Loucy (cell line): ENCODE data around the gene DEFB124.

Experiments
- EZH2phosphoT487 ChIP-seq: fragments of 200-600 bp; IDR thresholded peaks from 2 replicates; pipeline ENCODE4 v1.6.1; 2018; ENCODE audit warnings: antibody characterized with exemption, mild to moderate bottlenecking, moderate library complexity, borderline replicate concordance
- TF ChIP-seq, protein P1 (sequence below): fragments of 200-600 bp; sonication (generic); conservative IDR thresholded peaks from 2 replicates; pipeline ENCODE4 v1.5.1; 2014; ENCODE audit warnings: mild to moderate bottlenecking, antibody characterized with exemption, low read length

DNA sequence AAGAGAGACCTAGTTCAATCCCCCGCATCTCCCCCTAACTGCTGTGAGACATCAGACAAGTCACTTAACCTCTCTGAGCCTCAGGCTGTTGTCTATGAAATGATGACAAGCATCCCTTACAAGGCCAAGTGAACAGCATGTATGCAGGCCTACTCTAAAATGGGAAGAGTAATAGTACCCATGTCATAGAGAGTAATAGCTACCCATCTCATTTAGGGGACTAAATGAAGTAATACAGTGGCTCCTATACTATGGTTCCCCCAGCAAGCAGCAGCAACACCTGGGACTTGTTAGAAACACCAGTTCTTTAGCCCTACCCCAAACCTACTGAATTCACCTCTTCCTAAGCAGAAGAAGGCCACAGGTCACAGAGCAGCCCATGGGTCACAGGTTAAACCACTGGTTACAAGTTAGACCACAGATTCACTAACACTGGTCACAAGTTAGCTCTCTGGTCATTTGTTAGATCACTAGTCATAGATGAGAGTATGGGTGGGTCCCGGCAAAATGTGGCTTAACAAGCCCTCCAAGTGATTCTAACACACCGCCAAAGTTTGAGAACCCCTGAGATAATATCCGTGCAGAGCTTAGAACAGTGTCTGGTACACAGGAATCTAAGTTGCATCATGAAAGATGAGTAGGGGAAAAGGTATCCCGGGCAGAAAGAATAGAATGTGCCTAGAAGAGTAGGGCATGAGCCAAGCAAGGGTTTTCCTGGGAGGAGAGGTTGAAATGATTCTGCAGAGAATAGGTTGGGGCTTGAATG is 1.4 kb downstream of the DEFB124 start:
- TF ChIP-seq, protein P1, sequence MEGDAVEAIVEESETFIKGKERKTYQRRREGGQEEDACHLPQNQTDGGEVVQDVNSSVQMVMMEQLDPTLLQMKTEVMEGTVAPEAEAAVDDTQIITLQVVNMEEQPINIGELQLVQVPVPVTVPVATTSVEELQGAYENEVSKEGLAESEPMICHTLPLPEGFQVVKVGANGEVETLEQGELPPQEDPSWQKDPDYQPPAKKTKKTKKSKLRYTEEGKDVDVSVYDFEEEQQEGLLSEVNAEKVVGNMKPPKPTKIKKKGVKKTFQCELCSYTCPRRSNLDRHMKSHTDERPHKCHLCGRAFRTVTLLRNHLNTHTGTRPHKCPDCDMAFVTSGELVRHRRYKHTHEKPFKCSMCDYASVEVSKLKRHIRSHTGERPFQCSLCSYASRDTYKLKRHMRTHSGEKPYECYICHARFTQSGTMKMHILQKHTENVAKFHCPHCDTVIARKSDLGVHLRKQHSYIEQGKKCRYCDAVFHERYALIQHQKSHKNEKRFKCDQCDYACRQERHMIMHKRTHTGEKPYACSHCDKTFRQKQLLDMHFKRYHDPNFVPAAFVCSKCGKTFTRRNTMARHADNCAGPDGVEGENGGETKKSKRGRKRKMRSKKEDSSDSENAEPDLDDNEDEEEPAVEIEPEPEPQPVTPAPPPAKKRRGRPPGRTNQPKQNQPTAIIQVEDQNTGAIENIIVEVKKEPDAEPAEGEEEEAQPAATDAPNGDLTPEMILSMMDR: no peak
- no peak for TF ChIP-seq EZH2phosphoT487
